GM19099 (cell line): ENCODE data around the gene PTPN4.

Experiments used
- POLR2A ChIP-seq: IDR thresholded peaks from 3 replicates; pipeline ENCODE4 v1.6.1; 2011; ENCODE audit warnings: low read depth; ENCODE audit not compliant: insufficient read length; ENCODE audit errors: extremely low read depth

PTPN4 gene

GRCh38 chr2:119846021-119846420 lies 86.3 kb downstream of the PTPN4 start:
- TF ChIP-seq POLR2A, result no peak

GRCh38 chr2:119849838-119850565 lies 90.3 kb downstream of the PTPN4 start:
- TF ChIP-seq POLR2A, result no peak

- no peak for TF ChIP-seq POLR2A
Measured at GRCh38 chr2:119852214-119852613, 92.5 kb downstream of the PTPN4 start.

GRCh38 chr2:119853777-119854399 lies 94.2 kb downstream of the PTPN4 start:
- TF ChIP-seq POLR2A, result no peak

- TF ChIP-seq POLR2A, result no peak
Measured at GRCh38 chr2:119856469-119856901, 96.8 kb downstream of the PTPN4 start.

- TF ChIP-seq POLR2A, result no peak
Measured at GRCh38 chr2:119857742-119858141, 98.0 kb downstream of the PTPN4 start.

- TF ChIP-seq POLR2A, result no peak
Measured at GRCh38 chr2:119859528-119859927, 99.8 kb downstream of the PTPN4 start.

- no peak for TF ChIP-seq POLR2A
Measured at GRCh38 chr2:119860924-119861323, 101.2 kb downstream of the PTPN4 start.

GRCh38 chr2:119862127-119862889 lies 102.6 kb downstream of the PTPN4 start:
- TF ChIP-seq POLR2A, result no peak

GRCh38 chr2:119864318-119864717 lies 104.6 kb downstream of the PTPN4 start:
- TF ChIP-seq POLR2A, result no peak

- no peak for TF ChIP-seq POLR2A
Measured at GRCh38 chr2:119871725-119872124, 112.0 kb downstream of the PTPN4 start.

- TF ChIP-seq POLR2A, result no peak
Measured at GRCh38 chr2:119873350-119874315, 113.9 kb downstream of the PTPN4 start.

GRCh38 chr2:119879502-119879901 lies 119.8 kb downstream of the PTPN4 start:
- no peak for TF ChIP-seq POLR2A

- no peak for TF ChIP-seq POLR2A
Measured at GRCh38 chr2:119888680-119889079, 129.0 kb downstream of the PTPN4 start.
